HG03064 (cell line): ENCODE data around the gene ATP9B.
"Not testable (repeated sequence)": the region's sequence is repeated elsewhere in the genome, so short reads cannot be mapped to it uniquely, and the experiment has no call there.

ENCODE experiments used
- ATAC-seq: cut with Tn5 transposase; IDR thresholded peaks from one replicate; pipeline ENCODE4 v1.9.1; 2021; ENCODE audit warnings: low read depth; ENCODE audit not compliant: unreplicated experiment

ATP9B gene

DNA sequence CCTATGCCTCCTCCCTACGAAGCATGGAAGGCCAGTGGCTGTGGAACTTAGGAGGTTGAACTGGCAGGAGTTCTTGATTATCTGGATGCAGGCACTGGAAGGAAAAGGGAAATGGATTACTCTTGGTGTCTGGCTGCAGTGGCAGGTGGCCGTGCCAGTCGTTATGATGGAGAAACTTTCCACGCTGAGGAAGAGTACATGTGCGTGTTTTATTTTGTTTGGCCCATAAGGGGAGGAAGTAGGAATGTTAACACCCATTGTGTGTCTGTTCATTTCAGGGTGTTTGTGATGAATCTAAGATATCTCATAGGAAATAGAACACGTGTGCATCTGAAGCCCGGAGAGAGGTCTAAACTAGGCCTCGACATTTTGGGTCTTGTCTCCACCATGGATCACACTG, 203.7 kb downstream of the ATP9B start:
- no peak for ATAC-seq

DNA sequence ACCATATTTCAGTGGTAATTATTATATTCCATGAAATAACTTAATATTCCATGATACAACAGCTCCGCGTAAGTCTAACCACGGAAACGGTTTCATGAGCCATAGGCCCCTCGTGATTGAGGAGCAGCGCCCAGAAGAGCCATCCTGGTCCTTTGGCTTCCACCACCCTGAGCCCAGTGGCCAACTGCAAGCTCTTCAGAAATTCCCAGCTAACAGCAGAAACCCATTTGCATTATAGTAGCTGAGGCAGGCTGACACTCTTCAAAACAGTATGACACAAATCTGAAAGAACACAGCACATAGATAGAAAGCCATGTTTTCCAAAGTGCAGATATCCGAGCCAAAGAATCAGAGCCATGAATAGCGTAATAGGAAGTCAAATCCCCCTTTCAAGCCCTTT, 205.6 kb downstream of the ATP9B start:
- ATAC-seq, result no peak

DNA sequence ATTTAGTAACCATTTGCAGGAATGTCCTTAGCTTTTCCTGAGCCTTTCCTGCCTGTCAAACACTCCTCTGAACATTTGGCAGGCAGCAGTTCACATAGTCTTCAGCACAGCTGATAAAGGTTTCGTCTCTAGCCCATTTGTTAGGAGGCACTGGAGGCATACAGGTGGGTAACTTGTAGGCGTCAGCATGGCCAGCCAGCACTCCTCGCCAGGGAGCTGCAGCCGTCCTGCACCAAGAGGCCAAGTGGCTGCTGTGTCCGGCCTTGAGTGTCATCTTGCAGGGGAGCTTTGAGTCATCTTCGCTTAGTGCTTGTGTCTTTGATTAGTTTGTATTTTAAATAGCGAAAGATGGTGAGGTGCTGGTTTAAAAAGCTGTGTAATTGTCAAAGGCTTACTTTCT, 206.3 kb downstream of the ATP9B start:
- no peak for ATAC-seq

DNA sequence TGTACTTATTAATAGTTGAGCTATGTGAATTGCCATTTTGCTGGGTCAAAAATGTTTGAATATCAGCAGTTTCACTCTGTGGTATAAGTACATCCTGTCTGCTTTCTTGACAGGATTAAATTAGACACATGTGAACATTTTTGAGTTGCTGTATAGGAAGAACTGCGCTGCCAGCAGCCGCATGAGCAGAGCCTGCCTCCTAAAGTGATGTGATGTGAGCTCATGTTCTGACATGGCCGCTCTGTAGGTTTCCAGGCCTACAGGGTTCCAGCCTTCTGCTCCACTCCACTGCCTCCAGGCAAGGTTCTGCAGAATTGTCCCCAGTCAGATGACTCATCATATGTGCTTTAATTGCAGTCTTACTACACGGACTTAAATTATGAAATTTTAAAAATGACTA, 206.8 kb downstream of the ATP9B start:
- ATAC-seq, result peak; percentile 75

DNA sequence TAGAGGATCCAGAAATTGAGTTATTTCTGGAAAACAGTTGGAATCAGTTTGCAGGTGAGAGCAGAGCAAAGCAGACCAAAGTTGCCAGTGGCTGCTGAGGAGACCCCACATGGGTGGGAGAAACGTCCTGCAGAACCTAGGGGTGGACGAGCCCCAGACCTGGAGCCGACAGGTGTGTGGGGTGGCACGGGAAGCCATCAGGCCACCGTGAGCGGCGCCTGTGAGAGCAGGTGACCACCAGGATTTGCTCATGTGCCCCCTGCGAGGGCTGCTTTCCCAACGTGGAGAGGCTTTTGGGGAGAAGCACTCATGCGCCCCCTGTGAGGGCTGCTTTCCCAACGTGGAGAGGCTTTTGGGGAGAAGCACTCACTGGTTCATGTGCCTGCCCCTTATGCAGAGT, 209.7 kb downstream of the ATP9B start:
- ATAC-seq, result no peak

DNA sequence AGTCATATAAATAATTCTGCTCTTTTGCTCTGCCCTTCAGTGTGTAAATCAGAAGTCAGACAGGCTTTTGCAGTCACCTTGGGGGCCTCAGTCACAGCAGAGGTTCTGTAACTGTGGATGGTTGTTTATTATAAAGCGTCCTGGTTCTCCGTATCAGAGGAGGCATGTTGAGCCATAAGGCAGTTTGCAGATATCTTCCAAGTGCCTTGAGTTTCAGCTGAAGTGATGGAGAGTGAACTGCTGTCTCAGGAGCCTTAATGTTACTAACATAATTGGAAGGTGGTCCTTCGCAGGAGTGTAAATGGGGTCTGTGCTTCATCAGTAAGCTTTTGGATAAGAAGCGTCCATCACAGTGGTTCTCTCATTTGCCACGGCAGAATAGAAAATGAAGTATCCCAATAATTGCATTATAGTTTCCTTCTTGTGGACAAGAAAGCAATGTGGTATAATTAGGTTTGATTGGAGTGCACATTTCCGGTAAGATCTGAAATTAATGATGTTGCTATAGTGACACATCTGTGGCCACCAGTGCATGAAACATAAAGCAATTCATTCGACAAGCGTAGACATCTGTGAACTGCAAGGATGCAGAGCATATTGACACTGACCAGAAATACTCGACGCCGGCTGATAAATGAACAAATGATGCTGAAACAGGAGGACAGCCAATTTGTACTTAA, 214.1 kb downstream of the ATP9B start:
- no peak for ATAC-seq

DNA sequence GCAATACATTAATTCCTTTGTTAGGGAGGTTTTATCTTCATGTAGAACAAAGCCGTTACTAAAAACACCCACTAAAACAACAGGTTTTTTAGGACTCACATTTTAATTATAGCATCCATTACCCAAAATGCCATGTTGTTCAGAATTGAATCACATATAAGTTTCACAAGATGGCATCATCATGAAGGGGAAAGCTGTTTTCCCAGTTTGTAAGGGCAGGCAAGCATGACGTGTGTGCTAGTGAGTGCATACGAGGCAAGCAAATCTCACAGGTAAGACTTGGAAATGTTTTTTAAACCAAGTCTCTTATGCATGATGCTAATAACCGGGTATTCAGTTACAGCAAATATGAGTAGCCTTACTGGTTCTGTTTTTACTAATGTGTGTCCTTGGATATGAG, 214.7 kb downstream of the ATP9B start:
- ATAC-seq, result no peak

DNA sequence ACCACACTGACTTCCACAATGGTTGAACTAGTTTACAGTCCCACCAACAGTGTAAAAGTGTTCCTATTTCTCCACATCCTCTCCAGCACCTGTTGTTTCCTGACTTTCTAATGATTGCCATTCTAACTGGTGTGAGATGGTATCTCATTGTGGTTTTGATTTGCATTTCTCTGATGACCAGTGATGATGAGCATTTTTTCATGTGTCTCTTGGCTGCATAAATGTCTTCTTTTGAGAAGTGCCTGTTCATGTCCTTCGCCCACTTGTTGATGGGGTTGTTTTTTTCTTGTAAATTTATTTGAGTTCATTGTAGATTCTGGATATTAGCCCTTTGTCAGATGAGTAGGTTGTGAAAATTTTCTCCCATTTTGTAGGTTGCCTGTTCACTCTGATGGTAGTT, 216.0 kb downstream of the ATP9B start:
- ATAC-seq, result not testable (repeated sequence)

DNA sequence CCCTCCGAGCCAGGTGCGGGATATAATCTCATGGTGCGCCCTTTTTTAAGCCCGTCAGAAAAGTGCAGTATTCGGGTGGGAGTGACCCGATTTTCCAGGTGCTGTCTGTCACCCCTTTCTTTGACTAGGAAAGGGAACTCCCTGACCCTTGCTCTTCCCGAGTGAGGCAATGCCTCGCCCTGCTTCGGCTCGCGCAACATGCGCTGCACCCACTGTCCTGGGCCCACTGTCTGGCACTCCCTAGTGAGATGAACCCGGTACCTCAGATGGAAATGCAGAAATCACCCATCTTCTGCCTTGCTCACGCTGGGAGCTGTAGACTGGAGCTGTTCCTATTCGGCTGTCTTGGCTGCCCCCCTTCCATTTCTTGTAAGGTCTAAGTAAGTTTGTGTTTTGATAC, 221.2 kb downstream of the ATP9B start:
- ATAC-seq, result not testable (repeated sequence)

DNA sequence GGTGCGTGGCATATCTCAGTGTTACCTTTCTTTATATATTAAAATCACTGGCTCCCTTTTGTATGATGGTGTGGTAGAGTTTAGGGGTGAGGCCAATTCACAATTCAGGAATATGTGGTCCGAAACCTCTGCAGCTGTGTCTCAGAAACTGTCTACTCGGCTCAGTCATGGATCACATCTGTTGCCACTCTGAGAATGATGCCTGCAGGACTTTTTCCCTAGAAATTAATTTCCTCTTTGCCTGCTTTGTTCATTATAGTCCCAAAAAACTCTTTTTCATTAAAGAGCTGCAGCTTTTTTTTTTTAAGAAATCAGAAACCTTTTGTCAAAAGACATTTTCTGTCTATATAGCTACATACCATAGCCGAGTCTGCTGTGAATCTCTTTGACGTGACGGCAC, 221.7 kb downstream of the ATP9B start:
- no peak for ATAC-seq

DNA sequence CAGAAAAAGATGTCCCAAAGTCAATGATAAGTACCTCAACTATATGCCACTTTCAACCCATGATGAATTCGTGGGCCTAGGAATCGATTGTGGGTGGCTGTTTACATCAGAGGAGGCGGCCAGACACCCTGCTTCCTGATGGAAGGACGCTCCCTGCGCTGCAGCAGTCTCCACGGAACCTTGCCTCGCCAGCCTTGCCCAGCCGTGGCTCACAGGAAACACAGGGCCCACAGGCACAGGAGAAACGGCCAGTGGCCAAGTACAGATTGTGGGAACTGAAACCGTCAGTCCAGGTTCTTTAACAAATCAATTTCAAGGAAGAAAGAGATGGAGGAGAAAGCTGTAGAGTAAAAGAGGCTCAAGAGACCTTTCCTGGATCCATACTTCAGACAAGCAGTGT, 225.0 kb downstream of the ATP9B start:
- no peak for ATAC-seq

DNA sequence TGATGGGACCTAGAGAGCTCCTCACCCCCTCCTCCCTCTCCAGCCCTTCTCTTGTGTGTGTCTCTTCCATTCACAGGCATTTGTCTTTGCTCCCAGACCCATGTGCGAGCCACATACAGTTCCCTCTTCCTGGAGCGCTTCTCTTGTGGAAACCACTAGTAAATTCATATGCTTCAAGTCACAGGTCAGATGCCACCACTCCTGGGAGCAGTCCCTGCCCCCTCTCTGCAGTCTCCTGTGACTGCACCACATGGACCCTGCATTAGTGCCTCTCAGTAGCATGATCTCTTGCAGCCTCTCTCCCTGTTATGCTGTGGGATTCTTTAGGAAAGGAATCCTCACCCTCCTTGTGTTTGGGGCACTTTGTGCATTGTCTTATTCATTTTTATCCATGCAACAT, 230.1 kb downstream of the ATP9B start:
- no peak for ATAC-seq

DNA sequence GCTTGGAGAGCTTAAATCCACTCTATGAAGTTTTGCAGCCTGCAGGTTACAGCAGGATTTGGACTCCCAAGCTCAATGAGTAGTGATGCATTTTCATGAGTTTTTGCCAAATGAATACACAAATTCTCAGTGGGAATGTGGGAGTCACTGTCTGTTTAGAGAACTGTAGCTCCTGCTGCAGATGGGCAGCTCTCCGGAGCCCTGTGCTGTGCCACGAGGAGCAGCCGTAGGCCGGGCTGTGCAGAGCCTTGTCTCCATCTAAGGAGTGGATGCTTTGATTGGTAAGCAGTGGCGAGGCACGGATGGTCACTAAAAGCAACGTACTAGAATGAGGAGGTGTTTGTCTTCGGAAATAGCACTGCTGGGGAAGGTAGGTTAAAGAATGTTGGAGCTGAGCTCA, 230.5 kb downstream of the ATP9B start:
- ATAC-seq, result no peak

DNA sequence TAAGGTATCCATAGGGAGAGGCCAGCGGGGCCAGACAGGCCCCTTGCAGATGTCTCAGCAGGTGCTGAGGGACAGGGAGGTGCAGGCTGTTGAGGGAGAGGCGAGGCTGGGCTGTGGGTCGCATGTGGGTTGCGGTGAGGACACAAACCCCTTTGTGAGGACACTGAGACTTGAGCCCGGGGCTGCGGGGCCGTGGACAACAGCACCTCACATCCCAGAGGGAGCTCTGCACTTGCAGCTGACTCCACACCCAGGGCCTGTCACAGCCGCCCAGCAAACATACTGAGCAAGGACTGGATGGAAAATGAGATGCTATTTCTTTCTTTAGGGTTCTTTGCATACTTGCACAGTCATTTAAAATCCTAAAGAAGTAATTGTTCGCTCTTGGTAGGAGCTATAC, 231.2 kb downstream of the ATP9B start:
- no peak for ATAC-seq

DNA sequence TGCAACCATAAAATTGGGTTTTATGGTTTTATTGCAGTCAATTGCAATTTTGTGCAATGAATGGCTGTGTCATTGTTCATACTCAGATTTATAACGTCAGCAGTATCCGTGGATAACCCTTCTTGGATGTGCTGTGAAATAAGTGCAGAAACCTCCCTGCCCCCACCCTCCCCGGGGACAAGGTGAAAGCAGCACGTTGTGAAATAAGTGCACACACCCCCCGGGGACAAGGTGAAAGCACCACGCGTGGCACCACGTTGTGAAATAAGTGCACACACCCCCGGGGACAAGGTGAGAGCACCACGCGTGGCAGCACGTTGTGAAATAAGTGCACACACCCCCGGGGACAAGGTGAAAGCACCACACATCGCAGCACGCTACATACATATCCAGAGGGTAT, 232.9 kb downstream of the ATP9B start:
- no peak for ATAC-seq

DNA sequence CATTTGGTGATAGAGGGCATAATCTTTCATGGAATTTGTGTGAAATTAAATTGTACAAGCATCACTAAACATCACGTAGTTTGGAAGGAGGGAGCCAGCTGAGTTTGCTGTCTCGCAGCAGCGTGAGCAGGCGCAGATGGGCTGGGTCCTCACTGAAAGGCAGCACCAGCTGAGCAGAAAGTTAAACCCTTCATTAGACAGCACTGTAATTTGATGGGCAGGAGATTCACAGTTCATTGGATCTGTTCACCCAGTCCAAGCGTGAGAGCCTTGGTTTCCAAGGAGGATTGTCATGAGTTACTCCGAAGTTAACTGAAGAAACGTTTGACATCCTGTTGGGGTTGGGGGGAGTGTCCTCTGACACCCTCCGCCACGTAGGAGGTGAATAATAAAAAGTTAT, 236.7 kb downstream of the ATP9B start:
- no peak for ATAC-seq

DNA sequence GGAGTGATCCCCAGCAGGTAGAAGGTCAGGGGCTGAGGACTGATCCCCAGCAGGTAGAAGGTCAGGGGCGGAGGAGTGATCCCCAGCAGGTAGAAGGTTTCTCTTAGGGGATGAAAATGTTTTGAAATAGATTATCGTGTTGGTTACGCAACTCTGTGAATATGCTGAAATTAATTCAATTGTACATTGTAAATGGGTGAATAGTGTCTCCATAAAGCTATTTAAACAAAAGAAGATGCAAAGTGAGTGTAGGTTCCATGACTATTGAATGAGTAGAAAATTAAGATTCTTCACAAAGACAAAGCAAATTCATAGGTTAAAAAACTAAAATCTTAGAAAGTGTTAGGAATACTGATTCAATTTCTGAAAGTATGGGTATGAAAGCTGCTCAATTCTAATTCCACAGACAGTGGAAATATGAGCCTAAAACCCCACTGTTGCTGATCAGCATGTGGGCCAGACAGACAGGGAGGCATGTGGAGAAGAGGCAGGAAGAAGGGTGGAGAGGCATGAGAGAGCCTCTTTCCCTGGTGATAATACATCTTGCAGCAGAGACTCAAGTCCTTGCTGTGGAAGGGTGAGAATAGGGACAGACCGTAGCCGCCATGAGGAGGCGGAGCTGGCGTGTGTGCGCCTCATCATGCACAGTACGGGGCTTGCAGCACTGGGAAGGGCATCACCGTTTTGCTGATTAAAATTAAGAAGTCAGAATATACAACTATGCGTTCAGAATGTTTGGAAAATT, 240.6 kb downstream of the ATP9B start:
- no peak for ATAC-seq

DNA sequence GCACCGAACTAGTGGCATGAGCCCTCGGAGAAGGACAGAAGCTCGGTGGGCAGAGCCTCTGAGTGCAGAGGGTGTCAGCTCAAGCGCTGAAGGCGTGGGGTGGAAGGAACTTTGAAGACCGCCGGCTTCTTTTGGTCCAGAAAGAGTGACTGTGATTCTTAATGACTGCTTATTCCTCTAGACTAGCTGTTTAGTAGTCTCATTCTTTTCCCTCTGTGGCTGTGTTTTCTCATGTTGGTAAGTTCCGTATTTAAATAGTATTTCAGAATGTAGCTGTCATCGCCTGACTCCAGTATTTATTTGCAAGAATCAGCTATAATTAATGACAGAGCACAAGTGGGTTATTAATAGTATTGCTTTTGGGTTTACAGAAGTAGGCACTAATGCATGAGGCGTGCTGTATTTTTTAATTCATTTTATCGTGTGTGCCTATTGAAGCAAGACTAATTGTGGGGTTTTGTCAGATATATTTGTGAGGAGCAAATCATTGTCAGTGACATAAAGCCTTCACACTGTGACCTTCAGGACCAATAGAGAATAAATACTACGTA, 245.7 kb downstream of the ATP9B start:
- ATAC-seq, result no peak

DNA sequence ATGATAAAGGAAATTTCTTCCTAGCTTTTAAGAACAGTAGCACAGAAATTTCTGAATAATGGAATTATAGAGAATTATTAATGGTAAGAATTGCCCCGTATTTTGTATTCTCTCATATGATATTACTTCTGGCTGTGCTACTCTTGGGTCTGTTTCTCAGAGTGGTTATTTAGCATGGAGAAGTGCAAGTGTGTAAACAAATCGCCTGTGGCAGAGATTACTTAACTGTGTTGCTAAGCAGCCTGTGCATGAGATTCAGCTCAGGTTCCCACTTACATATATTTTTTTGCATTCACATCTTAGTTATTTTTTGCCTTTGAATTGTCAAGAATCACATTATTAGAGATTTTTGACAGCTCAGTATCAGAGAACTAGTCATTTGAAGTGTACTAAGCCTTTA, 246.4 kb downstream of the ATP9B start:
- ATAC-seq, result no peak

DNA sequence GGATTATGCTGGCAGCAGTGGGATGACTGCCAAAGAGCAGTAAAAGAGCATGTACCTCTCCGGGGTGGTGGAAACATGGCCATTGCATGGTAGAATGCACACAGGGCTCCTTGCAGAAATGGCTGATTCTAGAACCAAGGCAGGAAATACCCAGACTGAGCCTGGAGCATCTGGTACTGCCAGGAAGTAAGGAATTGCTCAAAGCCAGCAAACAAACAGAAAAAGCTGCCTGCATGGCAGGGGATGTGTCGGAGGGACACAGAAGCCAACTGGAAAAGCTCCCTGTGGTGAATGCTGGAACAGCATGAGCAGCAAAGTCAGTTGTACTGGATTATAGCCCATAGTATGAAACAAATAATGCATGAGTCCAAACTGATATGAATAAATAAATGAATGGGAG, 248.5 kb downstream of the ATP9B start:
- ATAC-seq, result no peak

DNA sequence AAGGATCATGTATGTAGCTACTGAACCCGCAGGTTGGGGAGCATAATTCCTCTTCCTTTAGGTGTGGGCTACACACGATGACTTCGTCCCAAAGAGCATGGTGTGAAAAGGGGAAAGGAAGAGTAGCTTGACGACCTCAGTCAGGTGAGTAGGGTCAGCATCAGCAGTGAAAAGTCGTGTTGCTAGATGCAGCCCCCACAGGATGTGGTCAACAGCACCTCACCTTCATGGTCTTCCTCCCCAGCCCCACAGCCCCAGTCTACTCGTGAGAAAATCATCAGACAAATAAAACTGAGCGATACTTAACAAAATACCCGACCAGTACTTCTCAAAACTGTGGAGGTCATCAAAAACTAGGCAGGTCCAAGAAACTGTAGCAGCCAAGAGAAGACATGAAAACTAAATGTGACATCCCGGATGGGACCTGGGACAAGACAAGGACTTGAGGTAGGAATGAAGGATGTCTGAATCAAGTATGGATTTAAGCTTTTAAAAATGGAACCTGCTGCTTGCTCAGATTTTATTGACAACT, 249.0 kb downstream of the ATP9B start:
- ATAC-seq, result no peak
